ENCODE measurements around the gene TENM4.

The TENM4 gene

DNA sequence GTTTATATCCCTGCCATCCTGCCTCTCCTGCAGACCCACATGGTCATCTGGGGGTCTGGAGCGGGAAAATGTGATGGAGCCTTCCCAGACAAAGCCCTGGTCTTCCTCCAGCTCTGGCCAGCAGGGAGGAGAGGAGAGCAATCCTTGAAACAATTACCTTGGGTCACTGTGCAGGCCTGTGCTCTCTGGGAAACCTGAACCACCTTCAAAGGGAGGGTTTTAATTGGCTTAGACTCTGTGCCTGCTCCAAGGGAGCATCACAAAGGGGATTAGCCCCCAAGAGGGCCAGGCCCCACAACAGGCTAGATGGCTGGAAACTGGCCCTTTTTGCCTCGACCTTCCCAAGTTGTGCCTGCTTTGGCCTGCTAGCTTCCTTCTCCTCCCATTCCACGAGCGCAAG, 351.9 kb downstream of the TENM4 start:
- TF ChIP-seq, protein P1, sequence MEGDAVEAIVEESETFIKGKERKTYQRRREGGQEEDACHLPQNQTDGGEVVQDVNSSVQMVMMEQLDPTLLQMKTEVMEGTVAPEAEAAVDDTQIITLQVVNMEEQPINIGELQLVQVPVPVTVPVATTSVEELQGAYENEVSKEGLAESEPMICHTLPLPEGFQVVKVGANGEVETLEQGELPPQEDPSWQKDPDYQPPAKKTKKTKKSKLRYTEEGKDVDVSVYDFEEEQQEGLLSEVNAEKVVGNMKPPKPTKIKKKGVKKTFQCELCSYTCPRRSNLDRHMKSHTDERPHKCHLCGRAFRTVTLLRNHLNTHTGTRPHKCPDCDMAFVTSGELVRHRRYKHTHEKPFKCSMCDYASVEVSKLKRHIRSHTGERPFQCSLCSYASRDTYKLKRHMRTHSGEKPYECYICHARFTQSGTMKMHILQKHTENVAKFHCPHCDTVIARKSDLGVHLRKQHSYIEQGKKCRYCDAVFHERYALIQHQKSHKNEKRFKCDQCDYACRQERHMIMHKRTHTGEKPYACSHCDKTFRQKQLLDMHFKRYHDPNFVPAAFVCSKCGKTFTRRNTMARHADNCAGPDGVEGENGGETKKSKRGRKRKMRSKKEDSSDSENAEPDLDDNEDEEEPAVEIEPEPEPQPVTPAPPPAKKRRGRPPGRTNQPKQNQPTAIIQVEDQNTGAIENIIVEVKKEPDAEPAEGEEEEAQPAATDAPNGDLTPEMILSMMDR (IDR thresholded peaks at IDR 0.05; ENCODE audit: insufficient read depth, low read length, missing control alignments) = no peak
- POLR2A ChIA-PET = no interaction called here
- no peak overlapping the region for H3K4me3 ChIP-seq (ENCODE audit: low read depth, low read length)
- CTCF ChIA-PET = interaction anchor here (1.0 to 6.8 kb wide), 6 partner anchors 10 to 444 kb away, joined by 3 to 78 read pairs (median 6); no protein-coding TSS in a partner anchor
- no peak for DNase-seq (ENCODE audit: low read depth, low spot score)

DNA sequence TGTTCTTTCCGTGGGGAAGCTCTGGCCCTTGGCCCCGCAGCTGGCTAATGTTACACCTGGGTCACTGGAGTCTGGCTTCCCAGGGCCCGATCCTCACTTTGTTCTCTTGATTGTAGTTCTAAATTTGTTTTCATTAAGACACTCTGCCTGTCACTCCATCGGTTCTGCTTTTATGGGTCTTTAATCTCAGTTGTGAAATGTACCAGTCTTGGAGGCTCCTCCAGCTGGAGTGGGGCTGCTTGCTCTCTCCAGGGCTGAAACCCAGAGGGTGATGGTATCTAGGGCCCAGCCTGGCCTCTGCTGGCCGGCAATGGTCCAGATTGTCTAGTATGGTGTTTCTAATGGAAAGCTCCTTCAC, 352.9 kb downstream of the TENM4 start:
- TF ChIP-seq, protein P1 (IDR thresholded peaks at IDR 0.05; ENCODE audit: insufficient read depth, low read length, missing control alignments) = peak; percentile 25
- H3K4me3 ChIP-seq (ENCODE audit: low read depth, low read length) = no peak overlapping the region
- CTCF ChIA-PET = interaction anchor here (0.7 to 6.8 kb wide), 10 partner anchors 10 to 443 kb away, joined by 3 to 78 read pairs (median 4); no protein-coding TSS in a partner anchor
- no peak for DNase-seq (ENCODE audit: low read depth, low spot score)
- POLR2A ChIA-PET = interaction anchor here (1.4 kb wide), 2 partner anchors 10 to 156 kb away, joined by 5 read pairs; no protein-coding TSS in a partner anchor

DNA sequence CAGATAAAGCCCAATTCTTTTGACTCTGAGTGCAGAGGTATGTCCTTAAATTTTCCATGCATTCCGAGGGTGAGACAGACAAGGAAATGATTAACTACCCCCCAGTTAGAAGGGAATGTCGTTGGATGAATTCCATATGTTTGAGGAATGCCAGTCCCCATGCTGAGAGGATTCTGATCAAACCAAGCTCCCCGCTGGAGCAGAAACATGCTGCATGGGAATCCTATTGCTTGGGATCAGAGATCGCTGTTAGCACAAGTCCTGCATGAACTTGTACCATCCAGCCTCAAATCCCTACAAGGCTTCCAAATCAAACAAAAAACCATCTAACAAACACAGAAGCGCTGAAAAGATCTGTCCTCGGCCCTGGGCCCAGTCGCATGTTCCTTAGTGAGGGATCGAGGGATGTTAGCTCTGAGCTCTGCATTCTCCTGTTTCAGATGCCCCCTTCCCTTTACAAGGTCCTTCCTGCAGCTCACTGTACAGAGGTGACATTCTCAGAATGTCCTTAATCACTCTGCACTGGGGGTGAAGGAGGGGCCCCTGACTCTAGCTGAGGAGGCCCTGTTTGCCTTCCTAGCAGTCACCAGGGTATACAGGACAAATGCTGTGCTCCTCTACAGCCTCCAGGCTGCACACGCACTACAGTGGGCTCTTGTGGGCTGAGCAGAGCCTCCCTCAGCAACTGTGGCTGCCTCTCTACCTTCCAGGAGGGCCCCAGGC, 353.4 kb downstream of the TENM4 start:
- no peak overlapping the region for H3K4me3 ChIP-seq (ENCODE audit: low read depth, low read length)
- TF ChIP-seq, protein P1 (IDR thresholded peaks at IDR 0.05; ENCODE audit: insufficient read depth, low read length, missing control alignments) = no peak
- peak; percentile 65 for DNase-seq (ENCODE audit: low read depth, low spot score)
- ChIA-PET CTCF (interaction anchor here (0.6 to 6.8 kb wide), 14 partner anchors 9 to 442 kb away, joined by 3 to 78 read pairs (median 3); no protein-coding TSS in a partner anchor), POLR2A (interaction anchor here (1.0 to 1.4 kb wide), 5 partner anchors 9 to 354 kb away, joined by 3 to 5 read pairs (median 5); no protein-coding TSS in a partner anchor)

DNA sequence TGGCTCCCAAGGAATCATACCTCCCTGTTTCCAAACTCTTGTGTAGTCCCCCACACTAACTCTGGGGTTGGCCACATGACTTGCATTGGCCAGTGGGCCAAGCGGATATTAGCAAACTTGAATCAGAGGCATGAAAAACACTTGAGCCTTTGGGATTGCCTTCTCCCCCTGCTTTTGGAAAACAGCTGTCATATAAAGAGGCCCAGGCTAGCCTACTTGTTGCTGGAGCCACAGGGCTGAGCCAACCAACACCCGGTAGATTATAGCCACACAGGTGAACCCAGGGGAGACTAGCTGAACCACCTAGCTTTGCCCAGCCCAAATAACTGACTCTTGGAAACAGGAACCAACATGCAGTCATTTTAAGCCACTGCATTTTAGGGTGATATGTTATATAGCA, 354.8 kb downstream of the TENM4 start:
- POLR2A ChIA-PET = no interaction called here
- DNase-seq (ENCODE audit: low read depth, low spot score) = no peak
- CTCF ChIA-PET = interaction anchor here (1.2 to 6.8 kb wide), 5 partner anchors 11 to 441 kb away, joined by 3 to 78 read pairs (median 9); no protein-coding TSS in a partner anchor
- no peak overlapping the region for H3K4me3 ChIP-seq (ENCODE audit: low read depth, low read length)
- TF ChIP-seq, protein P1 (IDR thresholded peaks at IDR 0.05; ENCODE audit: insufficient read depth, low read length, missing control alignments) = no peak

DNA sequence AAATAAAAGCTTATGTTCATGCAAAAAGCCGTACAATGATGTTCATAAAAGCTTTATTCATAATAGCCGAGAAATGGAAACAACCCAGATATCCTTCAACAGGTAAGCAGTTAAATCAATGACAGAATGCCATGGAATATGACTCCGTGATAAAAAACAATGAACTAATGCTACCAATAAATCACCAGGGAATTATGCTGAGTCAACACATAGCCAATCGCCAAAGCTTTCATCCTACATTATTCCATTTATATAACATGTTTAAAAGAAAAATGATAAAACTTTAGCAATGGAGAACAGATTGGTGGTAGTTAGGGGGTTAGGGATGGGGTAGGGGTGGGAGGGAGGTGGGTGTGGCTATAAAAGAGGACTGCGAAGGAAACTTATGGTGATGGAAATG, 356.4 kb downstream of the TENM4 start:
- ChIA-PET POLR2A (no interaction called here), CTCF (interaction anchor here (1.5 to 3.5 kb wide), 5 partner anchors 15 to 439 kb away, joined by 3 to 21 read pairs (median 14); no protein-coding TSS in a partner anchor)

DNA sequence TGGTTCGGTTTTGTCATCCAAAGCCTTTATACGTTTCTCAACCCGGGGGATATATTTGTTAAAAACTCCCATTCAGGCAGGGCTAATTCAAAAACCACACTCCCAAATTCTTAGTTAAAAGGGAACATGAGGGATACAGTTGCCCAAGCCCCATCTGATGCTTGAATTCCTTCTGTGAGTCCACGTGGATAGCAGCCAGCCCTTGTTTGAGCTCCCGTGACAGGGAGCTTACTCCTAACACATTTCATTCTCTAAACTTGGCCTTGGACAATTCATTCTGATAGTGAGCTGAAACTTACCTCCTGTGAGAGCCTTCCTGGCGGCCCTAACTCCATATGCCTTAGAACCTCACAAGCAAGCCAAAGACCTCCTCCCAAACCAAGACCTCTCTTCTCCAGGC, 357.5 kb downstream of the TENM4 start:
- ChIA-PET CTCF (interaction anchor here (0.7 to 3.5 kb wide), 8 partner anchors 16 to 438 kb away, joined by 3 to 21 read pairs (median 8); partner anchors contain the start of gene TENM4), POLR2A (no interaction called here)
- DNase-seq (ENCODE audit: low read depth, low spot score) = no peak
- H3K4me3 ChIP-seq (ENCODE audit: low read depth, low read length) = no peak overlapping the region
- TF ChIP-seq, protein P1 (IDR thresholded peaks at IDR 0.05; ENCODE audit: insufficient read depth, low read length, missing control alignments) = no peak

More for the DNA sequence above, 356.4 kb downstream of the TENM4 start:
- TF ChIP-seq, protein P1 (IDR thresholded peaks at IDR 0.05; ENCODE audit: insufficient read depth, low read length, missing control alignments) = no peak
- DNase-seq (ENCODE audit: low read depth, low spot score) = no peak
- H3K4me3 ChIP-seq (ENCODE audit: low read depth, low read length) = no peak overlapping the region
